ENCODE measurements around the gene MEIS2.

Gene MEIS2

DNA sequence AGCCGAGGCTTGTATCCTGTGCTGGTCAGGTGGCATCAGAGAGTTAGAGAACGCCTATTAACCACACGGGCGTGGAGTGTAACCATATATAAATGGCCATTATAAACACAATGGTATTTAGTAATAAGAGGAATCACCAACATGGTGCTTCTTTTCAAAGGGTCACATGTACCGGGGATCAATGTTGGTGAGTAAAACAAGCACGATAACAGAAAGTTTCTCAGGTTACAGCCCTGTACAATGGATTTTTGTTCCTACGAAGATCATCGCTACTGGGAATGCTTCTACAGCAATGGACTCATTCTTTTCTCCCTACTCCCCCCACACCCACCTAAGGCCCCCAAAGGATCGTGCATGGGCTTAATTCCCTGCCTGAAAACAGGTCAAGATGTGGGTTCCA, 42.5 kb downstream of the MEIS2 start (continued):
- TF ChIP-seq, protein P1, sequence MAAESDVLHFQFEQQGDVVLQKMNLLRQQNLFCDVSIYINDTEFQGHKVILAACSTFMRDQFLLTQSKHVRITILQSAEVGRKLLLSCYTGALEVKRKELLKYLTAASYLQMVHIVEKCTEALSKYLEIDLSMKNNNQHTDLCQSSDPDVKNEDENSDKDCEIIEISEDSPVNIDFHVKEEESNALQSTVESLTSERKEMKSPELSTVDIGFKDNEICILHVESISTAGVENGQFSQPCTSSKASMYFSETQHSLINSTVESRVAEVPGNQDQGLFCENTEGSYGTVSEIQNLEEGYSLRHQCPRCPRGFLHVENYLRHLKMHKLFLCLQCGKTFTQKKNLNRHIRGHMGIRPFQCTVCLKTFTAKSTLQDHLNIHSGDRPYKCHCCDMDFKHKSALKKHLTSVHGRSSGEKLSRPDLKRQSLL (tag by site-specific recombination; IDR thresholded peaks at IDR 0.05): no peak
- TF ChIP-seq ZNF426 (tag by site-specific recombination; IDR thresholded peaks at IDR 0.05): no peak
- TF ChIP-seq, protein P2, sequence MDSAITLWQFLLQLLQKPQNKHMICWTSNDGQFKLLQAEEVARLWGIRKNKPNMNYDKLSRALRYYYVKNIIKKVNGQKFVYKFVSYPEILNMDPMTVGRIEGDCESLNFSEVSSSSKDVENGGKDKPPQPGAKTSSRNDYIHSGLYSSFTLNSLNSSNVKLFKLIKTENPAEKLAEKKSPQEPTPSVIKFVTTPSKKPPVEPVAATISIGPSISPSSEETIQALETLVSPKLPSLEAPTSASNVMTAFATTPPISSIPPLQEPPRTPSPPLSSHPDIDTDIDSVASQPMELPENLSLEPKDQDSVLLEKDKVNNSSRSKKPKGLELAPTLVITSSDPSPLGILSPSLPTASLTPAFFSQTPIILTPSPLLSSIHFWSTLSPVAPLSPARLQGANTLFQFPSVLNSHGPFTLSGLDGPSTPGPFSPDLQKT (IDR thresholded peaks at IDR 0.05; ENCODE audit: borderline replicate concordance, low read depth, low read length): no peak
- no peak for TF ChIP-seq KLF16 (tag by site-specific recombination; IDR thresholded peaks at IDR 0.05)

DNA sequence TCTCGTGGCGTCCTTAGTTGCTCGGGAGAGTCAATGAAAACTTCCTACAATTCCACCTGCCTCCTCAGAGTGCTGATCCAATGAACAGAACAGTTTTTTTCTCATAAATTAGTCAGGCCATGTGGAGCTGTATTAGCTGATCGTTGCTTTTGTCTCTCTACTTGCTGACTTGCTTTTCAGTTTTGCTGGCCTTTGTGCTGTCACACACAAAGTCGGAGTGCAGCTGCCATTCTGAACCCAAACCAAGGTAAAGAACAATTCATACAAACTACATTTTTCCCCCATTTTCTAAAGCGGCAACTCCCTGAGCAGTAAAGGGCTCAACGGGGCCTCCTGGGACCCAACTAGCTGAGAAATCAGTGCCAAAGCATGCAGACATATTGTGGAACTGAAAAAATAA, 43.1 kb downstream of the MEIS2 start:
- Histone ChIP-seq H3K36me3 (ENCODE audit: control insufficient read depth in 2 of 2, insufficient read depth in 1 of 2, low read length in 2 of 2) (no peaks in the 10 kb centered on the region), H3K4me1 (ENCODE audit: control insufficient read depth, insufficient read depth, low read length) (peaks cover 3% of the 10 kb centered on the region; the same call in 1 of the 2 replicates), H3K9me3 (ENCODE audit: control insufficient read depth, insufficient read depth, low read depth, low read length) (no peaks in the 10 kb centered on the region), H3K4me3 (ENCODE audit: low read depth, low read length) (no peak overlapping the region), H3K27ac (ENCODE audit: extremely low read depth, low read depth, low read length) (no peak overlapping the region)
- ChIA-PET CTCF (no interaction called here), POLR2A (no interaction called here)
- no peak for TF ChIP-seq ZNF600 (tag by site-specific recombination; IDR thresholded peaks at IDR 0.05)
- TF ChIP-seq ZNF23 (tag by site-specific recombination; IDR thresholded peaks at IDR 0.05; ENCODE audit: borderline replicate concordance): no peak
- no peak for TF ChIP-seq OVOL3 (tag by site-specific recombination; IDR thresholded peaks at IDR 0.05)
- TF ChIP-seq BCL11A (tag by site-specific recombination; IDR thresholded peaks at IDR 0.05; ENCODE audit: low read depth): no peak
- TF ChIP-seq FEZF1 (tag by site-specific recombination; IDR thresholded peaks at IDR 0.05): no peak
- TF ChIP-seq, protein P3, sequence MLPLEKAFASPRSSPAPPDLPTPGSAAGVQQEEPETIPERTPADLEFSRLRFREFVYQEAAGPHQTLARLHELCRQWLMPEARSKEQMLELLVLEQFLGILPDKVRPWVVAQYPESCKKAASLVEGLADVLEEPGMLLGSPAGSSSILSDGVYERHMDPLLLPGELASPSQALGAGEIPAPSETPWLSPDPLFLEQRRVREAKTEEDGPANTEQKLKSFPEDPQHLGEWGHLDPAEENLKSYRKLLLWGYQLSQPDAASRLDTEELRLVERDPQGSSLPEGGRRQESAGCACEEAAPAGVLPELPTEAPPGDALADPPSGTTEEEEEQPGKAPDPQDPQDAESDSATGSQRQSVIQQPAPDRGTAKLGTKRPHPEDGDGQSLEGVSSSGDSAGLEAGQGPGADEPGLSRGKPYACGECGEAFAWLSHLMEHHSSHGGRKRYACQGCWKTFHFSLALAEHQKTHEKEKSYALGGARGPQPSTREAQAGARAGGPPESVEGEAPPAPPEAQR (tag by site-specific recombination; IDR thresholded peaks at IDR 0.05): no peak
- no peak for TF ChIP-seq ZNF132 (tag by site-specific recombination; IDR thresholded peaks at IDR 0.05; ENCODE audit: borderline replicate concordance)
- TF ChIP-seq GLI2 (tag by site-specific recombination; IDR thresholded peaks at IDR 0.05; ENCODE audit: borderline replicate concordance, low read depth): no peak
- TF ChIP-seq ZNF555 (tag by site-specific recombination; conservative IDR thresholded peaks at IDR 0.05): no peak
- TF ChIP-seq ZNF830 (tag by site-specific recombination; IDR thresholded peaks at IDR 0.05; ENCODE audit: low read depth): no peak
- no peak for TF ChIP-seq ZEB2 (tag by site-specific recombination; IDR thresholded peaks at IDR 0.05)
- TF ChIP-seq, protein P4, sequence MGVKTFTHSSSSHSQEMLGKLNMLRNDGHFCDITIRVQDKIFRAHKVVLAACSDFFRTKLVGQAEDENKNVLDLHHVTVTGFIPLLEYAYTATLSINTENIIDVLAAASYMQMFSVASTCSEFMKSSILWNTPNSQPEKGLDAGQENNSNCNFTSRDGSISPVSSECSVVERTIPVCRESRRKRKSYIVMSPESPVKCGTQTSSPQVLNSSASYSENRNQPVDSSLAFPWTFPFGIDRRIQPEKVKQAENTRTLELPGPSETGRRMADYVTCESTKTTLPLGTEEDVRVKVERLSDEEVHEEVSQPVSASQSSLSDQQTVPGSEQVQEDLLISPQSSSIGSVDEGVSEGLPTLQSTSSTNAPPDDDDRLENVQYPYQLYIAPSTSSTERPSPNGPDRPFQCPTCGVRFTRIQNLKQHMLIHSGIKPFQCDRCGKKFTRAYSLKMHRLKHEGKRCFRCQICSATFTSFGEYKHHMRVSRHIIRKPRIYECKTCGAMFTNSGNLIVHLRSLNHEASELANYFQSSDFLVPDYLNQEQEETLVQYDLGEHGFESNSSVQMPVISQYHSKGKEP (tag by site-specific recombination; IDR thresholded peaks at IDR 0.05): no peak
- TF ChIP-seq, protein P5, sequence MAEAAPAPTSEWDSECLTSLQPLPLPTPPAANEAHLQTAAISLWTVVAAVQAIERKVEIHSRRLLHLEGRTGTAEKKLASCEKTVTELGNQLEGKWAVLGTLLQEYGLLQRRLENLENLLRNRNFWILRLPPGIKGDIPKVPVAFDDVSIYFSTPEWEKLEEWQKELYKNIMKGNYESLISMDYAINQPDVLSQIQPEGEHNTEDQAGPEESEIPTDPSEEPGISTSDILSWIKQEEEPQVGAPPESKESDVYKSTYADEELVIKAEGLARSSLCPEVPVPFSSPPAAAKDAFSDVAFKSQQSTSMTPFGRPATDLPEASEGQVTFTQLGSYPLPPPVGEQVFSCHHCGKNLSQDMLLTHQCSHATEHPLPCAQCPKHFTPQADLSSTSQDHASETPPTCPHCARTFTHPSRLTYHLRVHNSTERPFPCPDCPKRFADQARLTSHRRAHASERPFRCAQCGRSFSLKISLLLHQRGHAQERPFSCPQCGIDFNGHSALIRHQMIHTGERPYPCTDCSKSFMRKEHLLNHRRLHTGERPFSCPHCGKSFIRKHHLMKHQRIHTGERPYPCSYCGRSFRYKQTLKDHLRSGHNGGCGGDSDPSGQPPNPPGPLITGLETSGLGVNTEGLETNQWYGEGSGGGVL (tag by site-specific recombination; IDR thresholded peaks at IDR 0.05): no peak
- TF ChIP-seq, protein P6, sequence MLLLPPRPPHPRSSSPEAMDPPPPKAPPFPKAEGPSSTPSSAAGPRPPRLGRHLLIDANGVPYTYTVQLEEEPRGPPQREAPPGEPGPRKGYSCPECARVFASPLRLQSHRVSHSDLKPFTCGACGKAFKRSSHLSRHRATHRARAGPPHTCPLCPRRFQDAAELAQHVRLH (tag by site-specific recombination; IDR thresholded peaks at IDR 0.05): no peak
- TF ChIP-seq, protein P7, sequence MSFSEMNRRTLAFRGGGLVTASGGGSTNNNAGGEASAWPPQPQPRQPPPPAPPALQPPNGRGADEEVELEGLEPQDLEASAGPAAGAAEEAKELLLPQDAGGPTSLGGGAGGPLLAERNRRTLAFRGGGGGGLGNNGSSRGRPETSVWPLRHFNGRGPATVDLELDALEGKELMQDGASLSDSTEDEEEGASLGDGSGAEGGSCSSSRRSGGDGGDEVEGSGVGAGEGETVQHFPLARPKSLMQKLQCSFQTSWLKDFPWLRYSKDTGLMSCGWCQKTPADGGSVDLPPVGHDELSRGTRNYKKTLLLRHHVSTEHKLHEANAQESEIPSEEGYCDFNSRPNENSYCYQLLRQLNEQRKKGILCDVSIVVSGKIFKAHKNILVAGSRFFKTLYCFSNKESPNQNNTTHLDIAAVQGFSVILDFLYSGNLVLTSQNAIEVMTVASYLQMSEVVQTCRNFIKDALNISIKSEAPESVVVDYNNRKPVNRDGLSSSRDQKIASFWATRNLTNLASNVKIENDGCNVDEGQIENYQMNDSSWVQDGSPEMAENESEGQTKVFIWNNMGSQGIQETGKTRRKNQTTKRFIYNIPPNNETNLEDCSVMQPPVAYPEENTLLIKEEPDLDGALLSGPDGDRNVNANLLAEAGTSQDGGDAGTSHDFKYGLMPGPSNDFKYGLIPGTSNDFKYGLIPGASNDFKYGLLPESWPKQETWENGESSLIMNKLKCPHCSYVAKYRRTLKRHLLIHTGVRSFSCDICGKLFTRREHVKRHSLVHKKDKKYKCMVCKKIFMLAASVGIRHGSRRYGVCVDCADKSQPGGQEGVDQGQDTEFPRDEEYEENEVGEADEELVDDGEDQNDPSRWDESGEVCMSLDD (tag by site-specific recombination; IDR thresholded peaks at IDR 0.05): no peak
- TF ChIP-seq ZFHX2 (tag by site-specific recombination; conservative IDR thresholded peaks at IDR 0.05): no peak
- no peak for TF ChIP-seq ZNF404 (tag by site-specific recombination; IDR thresholded peaks at IDR 0.05)
- TF ChIP-seq ZNF239 (tag by site-specific recombination; IDR thresholded peaks at IDR 0.05): no peak
- no peak for TF ChIP-seq ZBTB17 (tag by site-specific recombination; IDR thresholded peaks at IDR 0.05)

Data from HEK293 (cell line).